DND-41 (cell line): ENCODE data around the gene TRIM22.

ENCODE experiments used
- EZH2 ChIP-seq: IDR thresholded peaks from 3 replicates; pipeline ENCODE4 v1.6.1; 2012; ENCODE audit warnings: borderline replicate concordance, low read depth, mild to moderate bottlenecking, moderate library complexity, low read length, inconsistent platforms; ENCODE audit not compliant: severe bottlenecking
- TF ChIP-seq, protein P1 (sequence below): IDR thresholded peaks from 2 replicates; pipeline ENCODE4 v1.5.1; 2012; ENCODE audit warnings: borderline replicate concordance, low read length, moderate library complexity, mild to moderate bottlenecking; ENCODE audit not compliant: poor library complexity, severe bottlenecking; ENCODE audit errors: extremely low read depth

DNA sequence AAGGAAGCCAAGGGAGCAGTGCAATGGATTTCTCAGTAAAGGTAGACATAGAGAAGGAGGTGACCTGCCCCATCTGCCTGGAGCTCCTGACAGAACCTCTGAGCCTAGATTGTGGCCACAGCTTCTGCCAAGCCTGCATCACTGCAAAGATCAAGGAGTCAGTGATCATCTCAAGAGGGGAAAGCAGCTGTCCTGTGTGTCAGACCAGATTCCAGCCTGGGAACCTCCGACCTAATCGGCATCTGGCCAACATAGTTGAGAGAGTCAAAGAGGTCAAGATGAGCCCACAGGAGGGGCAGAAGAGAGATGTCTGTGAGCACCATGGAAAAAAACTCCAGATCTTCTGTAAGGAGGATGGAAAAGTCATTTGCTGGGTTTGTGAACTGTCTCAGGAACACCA is 6.6 kb downstream of the TRIM22 start:
- TF ChIP-seq, protein P1, sequence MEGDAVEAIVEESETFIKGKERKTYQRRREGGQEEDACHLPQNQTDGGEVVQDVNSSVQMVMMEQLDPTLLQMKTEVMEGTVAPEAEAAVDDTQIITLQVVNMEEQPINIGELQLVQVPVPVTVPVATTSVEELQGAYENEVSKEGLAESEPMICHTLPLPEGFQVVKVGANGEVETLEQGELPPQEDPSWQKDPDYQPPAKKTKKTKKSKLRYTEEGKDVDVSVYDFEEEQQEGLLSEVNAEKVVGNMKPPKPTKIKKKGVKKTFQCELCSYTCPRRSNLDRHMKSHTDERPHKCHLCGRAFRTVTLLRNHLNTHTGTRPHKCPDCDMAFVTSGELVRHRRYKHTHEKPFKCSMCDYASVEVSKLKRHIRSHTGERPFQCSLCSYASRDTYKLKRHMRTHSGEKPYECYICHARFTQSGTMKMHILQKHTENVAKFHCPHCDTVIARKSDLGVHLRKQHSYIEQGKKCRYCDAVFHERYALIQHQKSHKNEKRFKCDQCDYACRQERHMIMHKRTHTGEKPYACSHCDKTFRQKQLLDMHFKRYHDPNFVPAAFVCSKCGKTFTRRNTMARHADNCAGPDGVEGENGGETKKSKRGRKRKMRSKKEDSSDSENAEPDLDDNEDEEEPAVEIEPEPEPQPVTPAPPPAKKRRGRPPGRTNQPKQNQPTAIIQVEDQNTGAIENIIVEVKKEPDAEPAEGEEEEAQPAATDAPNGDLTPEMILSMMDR: no peak
- TF ChIP-seq EZH2: no peak
